Adipose tissue (tissue), 3 donors: ENCODE data around the gene GALNT2. TPM values are rescaled to one million over a fixed set of nuclear protein-coding genes. Genes with fewer than 3 reads are reported as not detected.

Source experiments
- H3K27ac ChIP-seq: one replicate; pipeline ENCODE4 v1.5.1; 2013; ENCODE audit warnings: low read depth, low read length
- WGBS, 3 donors: extraction: QIAGEN DNeasy Blood & Tissue Kit; methylation state at CpG; one replicate each; pipeline ENCODE4 v1.1.7; 2013; 5-methylcytosine and 5-hydroxymethylcytosine counted together
- polyA plus RNA-seq, 3 donors: library from polyadenylated mRNA; stranded (reverse); fragments of 200-250 nt; gene quantifications; one replicate each; pipeline ENCODE4 v1.2.3, GENCODE V29; 2013
- donor health status: healthy with polysubstance abuse.
- donor health status: Bipolar disorder and iron deficiency.
- donor health status: healthy.

The GALNT2 gene
- polyA plus RNA-seq, 3 donors: 29.1 to 64.5 (median 37.8) TPM

DNA sequence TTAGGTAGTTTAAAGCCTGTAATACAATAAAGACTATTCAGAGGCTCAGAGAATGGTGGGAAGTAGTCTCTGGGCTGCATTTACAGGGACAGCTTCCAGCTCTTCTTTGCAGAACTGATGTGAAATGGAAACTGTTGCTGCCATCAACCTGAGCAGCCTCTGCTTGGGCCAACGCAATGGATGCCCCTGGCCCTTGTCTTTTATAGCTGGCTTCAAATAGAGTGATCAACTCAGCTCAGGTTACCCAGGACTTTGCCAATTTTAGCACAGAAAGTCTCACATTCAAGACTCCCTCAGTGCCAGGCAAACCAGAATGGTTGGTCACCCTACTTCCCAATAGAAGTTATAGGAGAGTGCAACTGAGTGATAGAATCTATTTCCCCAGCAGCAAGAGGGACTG lies 18.1 kb upstream of the GALNT2 start:
- WGBS, 3 donors: 87 to 100% (median 89%) methylated on average over 1 of the region's 1 CpG
- H3K27ac ChIP-seq: no peak overlapping the region

DNA sequence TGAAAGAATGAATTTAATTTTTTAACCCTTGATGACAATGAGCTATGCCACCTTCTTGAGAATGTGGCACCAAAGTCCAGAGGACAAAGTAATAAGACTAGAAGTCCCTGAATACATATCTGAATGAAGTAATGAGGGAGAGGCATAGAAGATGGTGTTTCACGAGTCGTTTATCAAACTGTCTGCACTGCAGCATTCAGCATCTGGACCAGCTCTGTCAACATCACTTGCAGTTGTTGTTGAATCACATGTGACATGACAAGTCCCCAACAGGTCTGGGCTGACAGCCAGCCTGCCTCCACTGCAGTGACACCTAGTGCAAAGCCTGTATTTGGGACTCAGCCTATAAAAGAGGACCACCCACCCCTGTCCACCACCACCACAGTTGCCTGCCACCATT lies 17.3 kb upstream of the GALNT2 start:
- no peak overlapping the region for H3K27ac ChIP-seq
- 64 to 88% (median 85%) methylated on average over 2 of the region's 2 CpGs for WGBS, 3 donors

DNA sequence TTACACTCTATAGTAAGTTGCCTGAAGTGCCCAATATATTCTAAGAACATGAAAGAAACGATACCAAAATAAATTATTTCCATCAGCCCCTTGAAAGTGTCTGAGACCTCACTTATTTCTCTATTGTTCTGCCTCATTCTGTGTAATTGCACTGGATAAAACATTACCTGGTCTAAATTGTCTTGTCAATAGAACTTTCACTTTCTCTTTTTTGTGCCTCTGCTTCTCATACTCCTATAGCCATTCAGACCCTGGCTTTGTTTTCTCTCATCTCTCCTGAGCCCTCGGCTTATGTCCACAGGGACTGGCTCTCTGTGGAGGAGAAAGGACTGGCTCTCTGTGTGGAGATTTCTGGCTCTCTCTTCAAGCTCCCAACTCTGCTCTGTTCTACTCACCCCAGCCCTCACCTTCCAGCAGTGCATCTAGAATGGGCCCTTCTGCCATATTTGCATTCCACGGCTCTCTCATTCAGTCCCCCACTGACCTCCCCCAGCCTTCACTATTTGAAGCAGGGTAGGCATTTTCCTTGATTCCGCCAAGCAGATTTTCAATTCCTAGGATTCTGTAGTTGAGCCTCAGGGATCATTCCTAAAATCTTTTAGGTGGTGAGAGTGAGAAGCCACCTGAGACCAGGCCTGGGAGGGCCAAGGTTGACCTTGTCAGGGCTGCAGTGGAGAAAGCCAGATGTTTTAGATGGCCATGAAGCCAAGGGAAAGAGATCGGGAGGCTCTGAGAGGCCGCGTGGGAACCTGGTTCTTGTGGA lies 15.9 kb upstream of the GALNT2 start:
- WGBS, 3 donors: 76 to 80% (median 79%) methylated on average over 7 of the region's 7 CpGs

DNA sequence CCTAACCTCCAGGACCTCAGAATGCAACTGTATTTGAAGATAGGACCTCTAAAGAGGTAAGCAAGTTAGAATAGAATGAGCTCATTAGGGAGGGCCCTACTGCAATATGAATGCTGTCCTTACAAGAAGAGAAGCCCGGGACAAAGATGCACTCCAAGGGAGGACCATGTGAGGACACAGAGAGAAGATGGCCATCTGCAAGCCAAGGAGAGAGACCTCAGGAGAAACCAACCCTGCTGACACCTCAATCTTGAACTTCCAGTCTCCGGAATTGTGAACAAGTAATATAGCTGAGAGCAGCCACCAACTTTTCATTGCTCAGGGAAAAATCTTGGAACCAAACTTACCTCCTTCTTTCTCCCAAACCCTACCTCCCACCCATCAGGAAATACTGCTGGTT lies 15.0 kb upstream of the GALNT2 start:
- 93 to 98% (median 95%) methylated on average over 2 of the region's 2 CpGs for WGBS, 3 donors
- H3K27ac ChIP-seq: no peak overlapping the region

More for the DNA sequence above, 15.9 kb upstream of the GALNT2 start:
- H3K27ac ChIP-seq: no peak overlapping the region

DNA sequence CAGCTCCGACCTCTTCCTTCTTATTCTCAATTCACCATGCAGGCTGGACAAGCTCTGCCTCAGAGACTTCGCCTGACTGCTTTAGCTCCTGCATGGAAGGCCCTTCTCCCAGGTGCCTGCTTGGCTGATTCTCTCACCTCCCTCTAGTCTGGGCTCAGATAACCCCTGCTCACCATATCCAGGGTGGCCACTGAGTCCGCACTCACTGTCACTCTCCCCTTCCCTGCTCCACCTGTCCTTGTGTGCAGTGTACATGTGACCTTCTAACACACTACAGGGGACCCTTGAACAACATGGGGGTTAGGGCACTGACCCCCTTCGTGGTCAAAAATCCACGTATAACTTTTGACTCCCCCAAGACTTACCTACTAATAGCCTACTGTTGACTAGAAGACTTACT lies 14.4 kb upstream of the GALNT2 start:
- no peak overlapping the region for H3K27ac ChIP-seq
- WGBS, 3 donors: 81 to 92% (median 89%) methylated on average over 5 of the region's 5 CpGs

GRCh38 chr1:230054092-230054749 lies 12.8 kb upstream of the GALNT2 start:
- H3K27ac ChIP-seq: no peak overlapping the region
- 68 to 80% (median 70%) methylated on average over 8 of the region's 8 CpGs for WGBS, 3 donors

- no peak overlapping the region for H3K27ac ChIP-seq
- WGBS, 3 donors: 40 to 97% (median 96%) methylated on average over 1 of the region's 1 CpG
These were observed 10.9 kb upstream of the GALNT2 start for GRCh38 chr1:230056098-230056497.

GRCh38 chr1:230057100-230057499 lies 9.9 kb upstream of the GALNT2 start:
- no peak overlapping the region for H3K27ac ChIP-seq
- 48 to 82% (median 81%) methylated on average over 4 of the region's 4 CpGs for WGBS, 3 donors

- no peak overlapping the region for H3K27ac ChIP-seq
- WGBS, 3 donors: 50 to 78% (median 73%) methylated on average over 24 of the region's 24 CpGs
These were observed 9.1 kb upstream of the GALNT2 start for GRCh38 chr1:230057681-230058565.

GRCh38 chr1:230058626-230059025 lies 8.4 kb upstream of the GALNT2 start:
- H3K27ac ChIP-seq: no peak overlapping the region
- 42 to 94% (median 91%) methylated on average over 5 of the region's 5 CpGs for WGBS, 3 donors

- H3K27ac ChIP-seq: no peak overlapping the region
- WGBS, 3 donors: 60 to 78% (median 67%) methylated on average over 4 of the region's 4 CpGs
These were observed 5.2 kb upstream of the GALNT2 start for GRCh38 chr1:230061801-230062200.

GRCh38 chr1:230062521-230062920 lies 4.5 kb upstream of the GALNT2 start:
- H3K27ac ChIP-seq: no peak overlapping the region
- WGBS, 3 donors: 73 to 89% (median 74%) methylated on average over 4 of the region's 4 CpGs

GRCh38 chr1:230064283-230064682 lies 2.8 kb upstream of the GALNT2 start:
- 89 to 97% (median 95%) methylated on average over 6 of the region's 6 CpGs for WGBS, 3 donors

DNA sequence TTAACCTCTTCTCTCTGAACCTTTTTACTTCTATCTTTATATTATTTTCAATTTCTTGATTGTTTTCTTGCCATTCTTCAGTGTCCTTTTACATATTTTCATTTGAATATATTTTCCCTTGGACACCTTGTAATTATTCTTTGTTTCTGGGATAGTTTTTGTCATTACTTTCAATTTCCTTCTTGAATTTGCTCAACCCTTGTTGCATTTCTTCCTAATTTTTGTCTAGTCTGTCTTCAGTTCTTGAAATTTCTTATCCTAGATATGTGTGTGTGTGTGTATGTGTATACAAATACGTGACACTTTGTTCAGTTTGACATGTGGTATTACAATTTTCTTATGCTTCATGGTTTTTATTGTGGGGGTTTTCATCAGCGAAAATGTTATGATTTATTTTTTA lies 1.9 kb upstream of the GALNT2 start:
- WGBS, 3 donors: 55 to 90% (median 85%) methylated on average over 2 of the region's 2 CpGs
- no peak overlapping the region for H3K27ac ChIP-seq

More at GRCh38 chr1:230064283-230064682, 2.8 kb upstream of the GALNT2 start:
- H3K27ac ChIP-seq: no peak overlapping the region

DNA sequence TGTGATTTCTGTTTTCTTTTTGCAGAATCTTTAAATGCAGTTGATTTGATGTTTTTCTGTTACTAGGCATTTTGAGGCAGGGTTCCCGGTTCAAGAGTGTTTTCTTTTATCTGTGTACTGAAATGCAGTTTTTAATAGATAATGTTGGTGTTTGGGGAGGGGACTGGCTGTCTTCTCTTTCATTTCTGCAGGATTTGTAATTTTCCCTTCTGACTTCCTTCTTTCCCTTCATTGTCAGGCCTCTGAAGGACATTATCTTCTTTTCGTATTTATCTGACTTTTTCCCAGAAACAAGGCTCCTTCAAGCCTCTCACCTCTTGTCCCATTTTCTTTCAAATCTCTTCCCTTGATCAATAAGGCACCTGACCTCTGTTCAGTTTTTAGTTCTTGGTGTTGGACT lies 1.5 kb upstream of the GALNT2 start:
- no peak overlapping the region for H3K27ac ChIP-seq
- 38 to 69% (median 54%) methylated on average over 2 of the region's 2 CpGs for WGBS, 3 donors

DNA sequence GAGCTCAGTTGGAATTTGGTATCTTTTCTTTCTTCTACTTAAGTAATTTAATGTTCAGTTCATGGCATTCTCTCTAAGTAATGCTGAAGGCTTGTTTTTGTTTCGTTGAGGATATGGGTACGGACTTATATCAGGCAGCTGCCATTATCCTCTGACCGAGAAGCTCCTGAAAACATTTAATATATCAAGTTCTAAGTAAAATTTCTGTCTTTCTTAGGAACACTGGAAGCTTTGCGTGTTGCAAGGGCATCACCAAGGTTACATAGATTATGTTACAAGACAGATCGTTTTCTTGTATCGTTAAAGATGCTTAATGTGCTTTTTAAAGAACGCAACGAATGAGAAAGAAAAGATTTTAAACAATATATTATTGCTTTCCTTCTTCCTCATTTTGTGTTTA lies 1.0 kb upstream of the GALNT2 start:
- no peak overlapping the region for H3K27ac ChIP-seq
- 13 to 27% (median 23%) methylated on average over 8 of the region's 8 CpGs for WGBS, 3 donors

DNA sequence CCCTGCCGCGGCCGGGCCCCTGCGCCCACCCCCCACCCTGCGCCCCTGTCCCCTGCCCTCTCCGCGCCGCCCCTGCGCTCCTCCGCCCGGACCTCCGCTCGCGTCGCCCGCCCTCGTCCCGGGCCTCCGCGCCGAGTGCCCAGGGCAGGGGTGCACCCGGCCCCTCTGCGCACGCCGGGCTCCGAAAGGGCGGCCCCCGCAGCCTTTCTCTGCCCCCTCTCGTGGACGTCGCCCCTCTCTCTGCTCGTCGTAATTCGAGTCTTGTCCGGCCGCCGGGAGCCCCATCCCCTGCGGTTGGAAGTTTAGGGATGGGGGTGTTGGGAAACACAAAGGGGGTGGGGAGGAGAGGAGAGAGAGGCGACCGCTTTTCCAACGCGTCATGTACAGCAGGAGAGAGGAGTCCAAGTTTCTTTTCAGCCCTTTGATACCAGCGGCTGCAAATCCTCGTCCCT lies 407 bp downstream of the GALNT2 start:
- WGBS, 3 donors: 0 to 1% (median 1%) methylated on average over 22 to 38 of the region's 44 CpGs
- peak overlapping the region; percentile 58 for H3K27ac ChIP-seq

DNA sequence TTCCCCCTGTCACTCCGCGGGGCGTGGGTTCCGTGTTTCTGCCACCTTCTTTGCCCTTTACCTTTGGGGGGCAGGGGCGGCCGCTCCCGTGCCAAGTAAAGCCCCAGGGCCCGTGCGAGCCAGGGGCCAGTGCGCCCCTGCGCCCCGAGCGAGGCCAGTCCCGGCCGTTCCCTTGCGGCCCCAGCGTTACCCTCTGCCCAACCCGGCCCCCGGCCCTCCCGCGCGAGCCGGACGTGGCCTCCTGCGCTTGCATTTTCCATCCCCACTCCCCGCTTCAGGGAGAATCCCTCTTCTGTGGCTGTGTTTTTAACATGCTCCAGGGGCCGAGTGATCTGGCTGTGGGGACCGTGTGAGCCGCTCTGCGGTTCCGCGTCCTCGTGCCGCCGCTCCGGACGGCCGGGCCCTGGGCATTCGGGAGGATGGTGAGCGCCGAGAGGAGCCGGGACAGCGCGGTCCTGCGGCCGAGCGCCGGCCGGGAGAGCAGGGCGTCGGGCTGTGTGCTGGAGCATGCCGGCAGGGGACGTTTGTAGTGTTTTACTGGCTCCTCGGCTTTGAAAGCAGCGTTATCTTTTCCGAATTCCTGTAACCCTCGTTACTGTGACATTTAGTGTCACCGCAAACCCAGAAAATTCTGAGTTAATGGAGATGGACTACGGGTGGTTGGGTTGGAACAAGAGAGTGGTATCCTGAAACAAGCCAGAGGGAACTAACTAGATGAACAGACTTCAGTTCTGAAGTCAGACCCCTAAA lies 1.0 kb downstream of the GALNT2 start:
- peak overlapping the region; percentile 58 for H3K27ac ChIP-seq
- WGBS, 3 donors: 0 to 1% (median 1%) methylated on average over 56 to 59 of the region's 59 CpGs
